Neural crest cell (in vitro differentiated cells): ENCODE measurements around the gene KRT78. TPM values are rescaled to one million over a fixed set of nuclear protein-coding genes. Genes with fewer than 3 reads are reported as not detected.

Experiments
- DNase-seq: peaks from one replicate; pipeline ENCODE4 v3.0.0; 2021; ENCODE audit warnings: low read depth, mixed read lengths, low spot score
- H3K27ac Mint-ChIP-seq: one replicate; pipeline ENCODE4 v1.8.0; 2021; ENCODE audit warnings: mild to moderate bottlenecking, mixed read lengths; ENCODE audit not compliant: unreplicated experiment
- H3K27me3 Mint-ChIP-seq: 2 replicates; pipeline ENCODE4 v1.8.0; 2021; ENCODE audit warnings: low read depth, mild to moderate bottlenecking, mixed read lengths
- H3K36me3 Mint-ChIP-seq: 2 replicates; pipeline ENCODE4 v1.8.0; 2021; ENCODE audit warnings: low read depth, mild to moderate bottlenecking, mixed read lengths
- H3K4me1 Mint-ChIP-seq: 2 replicates; pipeline ENCODE4 v1.8.0; 2021; ENCODE audit warnings: mixed read lengths
- H3K4me3 Mint-ChIP-seq: one replicate; pipeline ENCODE4 v1.8.0; 2021; ENCODE audit warnings: mild to moderate bottlenecking, mixed read lengths
- H3K9me3 Mint-ChIP-seq: 2 replicates; pipeline ENCODE4 v1.8.0; 2021; ENCODE audit warnings: mixed read lengths
- CTCF ChIP-seq: fragments of 200-600 bp; sonication (generic); conservative IDR thresholded peaks from 2 replicates; pipeline ENCODE4 v1.5.0; 2021; ENCODE audit warnings: antibody characterized with exemption, mild to moderate bottlenecking
- total RNA-seq: library from RNA; stranded (reverse); gene quantifications from 2 replicates; pipeline ENCODE4 v1.2.1, GENCODE V29; 2021

Gene KRT78
- total RNA-seq, 1 donor from 2014 or later, result not detected

- no peaks in the 10 kb centered on the region for H3K4me1 Mint-ChIP-seq
- no peaks in the 10 kb centered on the region for H3K36me3 Mint-ChIP-seq
- H3K27me3 Mint-ChIP-seq, result peaks cover 19% of the 10 kb centered on the region
- no peak overlapping the region for H3K4me3 Mint-ChIP-seq
- no peak for DNase-seq
- no peak for TF ChIP-seq CTCF
- no peak overlapping the region for H3K27ac Mint-ChIP-seq
- no peaks in the 10 kb centered on the region for H3K9me3 Mint-ChIP-seq
Observed at GRCh38 chr12:52847335-52848102, 1.3 kb downstream of the KRT78 start.

- DNase-seq, result no peak
- Mint-ChIP-seq H3K36me3 (no peaks in the 10 kb centered on the region), H3K27me3 (peaks cover 14% of the 10 kb centered on the region), H3K9me3 (no peaks in the 10 kb centered on the region), H3K4me3 (no peak overlapping the region), H3K27ac (no peak overlapping the region), H3K4me1 (no peaks in the 10 kb centered on the region)
- TF ChIP-seq CTCF, result no peak
Observed at GRCh38 chr12:52846356-52846970, 2.3 kb downstream of the KRT78 start.

GRCh38 chr12:52845946-52846345 lies 2.8 kb downstream of the KRT78 start:
- Mint-ChIP-seq H3K27ac (no peak overlapping the region), H3K36me3 (no peaks in the 10 kb centered on the region), H3K4me3 (no peak overlapping the region), H3K9me3 (no peaks in the 10 kb centered on the region), H3K4me1 (no peaks in the 10 kb centered on the region), H3K27me3 (peaks cover 11% of the 10 kb centered on the region)
- DNase-seq, result no peak
- TF ChIP-seq CTCF, result no peak

- H3K4me3 Mint-ChIP-seq, result no peak overlapping the region
Observed at GRCh38 chr12:52844386-52844785, 4.4 kb downstream of the KRT78 start.

GRCh38 chr12:52839436-52840105 lies 9.2 kb downstream of the KRT78 start:
- Mint-ChIP-seq H3K36me3 (no peaks in the 10 kb centered on the region), H3K27me3 (peaks cover 28% of the 10 kb centered on the region), H3K27ac (no peak overlapping the region), H3K4me1 (peaks cover 4% of the 10 kb centered on the region), H3K9me3 (no peaks in the 10 kb centered on the region), H3K4me3 (no peak overlapping the region)
- TF ChIP-seq CTCF, result no peak
- DNase-seq, result no peak

More at GRCh38 chr12:52844386-52844785, 4.4 kb downstream of the KRT78 start:
- Mint-ChIP-seq H3K27me3 (peaks cover 18% of the 10 kb centered on the region), H3K36me3 (no peaks in the 10 kb centered on the region), H3K4me1 (no peaks in the 10 kb centered on the region), H3K27ac (no peak overlapping the region), H3K9me3 (no peaks in the 10 kb centered on the region)
- no peak for TF ChIP-seq CTCF
- no peak for DNase-seq
